CD4-positive, alpha-beta T cell treated with Interleukin-21 for 1 hour (primary cell): ENCODE results near the gene PRKCH.
"Not testable (repeated sequence)": the region's sequence is repeated elsewhere in the genome, so short reads cannot be mapped to it uniquely, and the experiment has no call there.

Experiments used
- DNase-seq: peaks from one replicate; pipeline ENCODE4 v3.0.0-alpha.2; 2020

The PRKCH gene

GRCh38 chr14:61519735-61520134, 198.4 kb downstream of the PRKCH start:
- DNase-seq, result no peak

- no peak for DNase-seq
Measured at GRCh38 chr14:61520576-61520975, 199.2 kb downstream of the PRKCH start.

- no peak for DNase-seq
Measured at GRCh38 chr14:61521773-61522172, 200.4 kb downstream of the PRKCH start.

- no peak for DNase-seq
Measured at GRCh38 chr14:61523751-61524150, 202.4 kb downstream of the PRKCH start.

- no peak for DNase-seq
Measured at GRCh38 chr14:61524211-61524806, 202.9 kb downstream of the PRKCH start.

- no peak for DNase-seq
Measured at GRCh38 chr14:61524936-61525292, 203.5 kb downstream of the PRKCH start.

GRCh38 chr14:61525293-61526011, 204.1 kb downstream of the PRKCH start:
- DNase-seq, result peak; percentile 54

GRCh38 chr14:61526405-61527312, 205.3 kb downstream of the PRKCH start:
- no peak for DNase-seq

- no peak for DNase-seq
Measured at GRCh38 chr14:61527325-61528100, 206.1 kb downstream of the PRKCH start.

GRCh38 chr14:61528591-61529021, 207.2 kb downstream of the PRKCH start:
- peak; percentile 24 for DNase-seq

- DNase-seq, result not testable (repeated sequence)
Measured at GRCh38 chr14:61529360-61529759, 208.0 kb downstream of the PRKCH start.

- DNase-seq, result no peak
Measured at GRCh38 chr14:61530296-61530695, 208.9 kb downstream of the PRKCH start.

- DNase-seq, result no peak
Measured at GRCh38 chr14:61530896-61531295, 209.5 kb downstream of the PRKCH start.

GRCh38 chr14:61531465-61532122, 210.2 kb downstream of the PRKCH start:
- DNase-seq, result no peak

GRCh38 chr14:61532123-61532505, 210.7 kb downstream of the PRKCH start:
- no peak for DNase-seq

GRCh38 chr14:61532763-61533162, 211.4 kb downstream of the PRKCH start:
- DNase-seq, result no peak

GRCh38 chr14:61533513-61534255, 212.3 kb downstream of the PRKCH start:
- no peak for DNase-seq

- DNase-seq, result no peak
Measured at GRCh38 chr14:61535032-61535431, 213.7 kb downstream of the PRKCH start.

GRCh38 chr14:61535458-61535857, 214.1 kb downstream of the PRKCH start:
- DNase-seq, result no peak

- DNase-seq, result no peak
Measured at GRCh38 chr14:61536661-61537562, 215.5 kb downstream of the PRKCH start.
